Skeletal muscle tissue (tissue), 4 donors: ENCODE data around the gene MEA1. TPM values are rescaled to one million over a fixed set of nuclear protein-coding genes. Genes with fewer than 3 reads are reported as not detected.

ENCODE experiments used
- H3K27ac ChIP-seq: one replicate; pipeline ENCODE4 v1.7.0; 2013; ENCODE audit warnings: mild to moderate bottlenecking, low read depth, low read length, inconsistent platforms
- H3K27me3 ChIP-seq, 3 donors: one replicate each; pipeline ENCODE4 v1.7.0; 2013; ENCODE audit warnings: low read length in 3 of 3; ENCODE audit not compliant: control insufficient read depth in 3 of 3, insufficient read depth in 3 of 3
- H3K36me3 ChIP-seq, 3 donors: one replicate each; pipeline ENCODE4 v1.7.0; 2013; ENCODE audit warnings: low read length in 3 of 3; ENCODE audit not compliant: control insufficient read depth in 3 of 3, insufficient read depth in 3 of 3
- H3K4me1 ChIP-seq, 3 donors: one replicate each; pipeline ENCODE4 v1.7.0; 2013; ENCODE audit warnings: low read length in 3 of 3, mild to moderate bottlenecking in 3 of 3; ENCODE audit not compliant: control insufficient read depth in 3 of 3, insufficient read depth in 3 of 3
- H3K4me3 ChIP-seq, 3 donors: one replicate each; pipeline ENCODE4 v1.7.0; 2013; ENCODE audit warnings: low read length in 3 of 3
- H3K9ac ChIP-seq, 3 donors: one replicate each; pipeline ENCODE4 v1.7.0; 2013; ENCODE audit warnings: low read length in 3 of 3, mild to moderate bottlenecking in 3 of 3, moderate library complexity in 2 of 3, low read depth in 1 of 3
- H3K9me3 ChIP-seq, 3 donors: one replicate each; pipeline ENCODE4 v1.7.0; 2013; ENCODE audit warnings: low read length in 3 of 3; ENCODE audit not compliant: control insufficient read depth in 3 of 3
- total RNA-seq: library from RNA; depleted of rRNA; stranded (reverse); fragments of >200 nt; gene quantifications from one replicate; pipeline ENCODE4 v1.2.3, GENCODE V29; 2014
- donor health status: Osteomylitis.

The MEA1 gene
- total RNA-seq, 1 donor from 2014 or later = 29.7 TPM

- Histone ChIP-seq H3K36me3 (peaks cover 32 to 56% (median 55%) of the 10 kb centered on the region in 3 donors), H3K27ac (no peak overlapping the region), H3K4me3 (no peak overlapping the region), H3K9ac (no peak overlapping the region), H3K27me3 (no peaks in the 10 kb centered on the region), H3K9me3 (no peaks in the 10 kb centered on the region), H3K4me1 (peaks cover 0 to 11% (median 4%) of the 10 kb centered on the region in 3 donors)
Observed at GRCh38 chr6:42968126-42968701, 45.5 kb downstream of the MEA1 start.

DNA sequence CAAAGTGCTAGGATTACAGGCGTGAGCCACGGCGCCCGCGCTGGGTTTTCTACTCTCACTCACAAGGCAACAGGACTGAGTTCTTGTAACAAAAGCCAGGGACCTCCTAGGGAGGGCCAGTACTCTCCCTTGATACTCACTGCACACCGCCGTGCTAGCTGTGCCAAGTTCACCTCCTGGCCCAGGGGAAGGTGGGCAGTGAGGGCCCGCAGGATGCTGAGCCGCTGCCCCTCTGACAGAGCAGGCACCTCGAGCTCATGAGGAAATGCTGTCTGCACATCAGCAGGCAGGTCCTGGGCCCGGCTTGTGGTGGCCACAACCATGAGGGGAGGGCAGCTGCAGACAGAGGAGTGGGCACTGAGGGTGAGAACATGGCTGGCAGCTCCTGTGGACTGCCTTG lies 46.5 kb downstream of the MEA1 start:
- peaks cover 0 to 11% (median 4%) of the 10 kb centered on the region in 3 donors for H3K4me1 ChIP-seq
- H3K9ac ChIP-seq = no peak overlapping the region
- H3K27me3 ChIP-seq = no peaks in the 10 kb centered on the region
- peaks cover 36 to 64% (median 62%) of the 10 kb centered on the region in 3 donors for H3K36me3 ChIP-seq
- no peaks in the 10 kb centered on the region for H3K9me3 ChIP-seq
- H3K4me3 ChIP-seq = no peak overlapping the region
- no peak overlapping the region for H3K27ac ChIP-seq

GRCh38 chr6:42966571-42966970 lies 47.2 kb downstream of the MEA1 start:
- Histone ChIP-seq H3K36me3 (peaks cover 36 to 67% (median 66%) of the 10 kb centered on the region in 3 donors), H3K4me3 (no peak overlapping the region), H3K9me3 (no peaks in the 10 kb centered on the region), H3K9ac (no peak overlapping the region), H3K27ac (no peak overlapping the region), H3K27me3 (no peaks in the 10 kb centered on the region), H3K4me1 (peaks cover 0 to 6% (median 4%) of the 10 kb centered on the region in 3 donors)

DNA sequence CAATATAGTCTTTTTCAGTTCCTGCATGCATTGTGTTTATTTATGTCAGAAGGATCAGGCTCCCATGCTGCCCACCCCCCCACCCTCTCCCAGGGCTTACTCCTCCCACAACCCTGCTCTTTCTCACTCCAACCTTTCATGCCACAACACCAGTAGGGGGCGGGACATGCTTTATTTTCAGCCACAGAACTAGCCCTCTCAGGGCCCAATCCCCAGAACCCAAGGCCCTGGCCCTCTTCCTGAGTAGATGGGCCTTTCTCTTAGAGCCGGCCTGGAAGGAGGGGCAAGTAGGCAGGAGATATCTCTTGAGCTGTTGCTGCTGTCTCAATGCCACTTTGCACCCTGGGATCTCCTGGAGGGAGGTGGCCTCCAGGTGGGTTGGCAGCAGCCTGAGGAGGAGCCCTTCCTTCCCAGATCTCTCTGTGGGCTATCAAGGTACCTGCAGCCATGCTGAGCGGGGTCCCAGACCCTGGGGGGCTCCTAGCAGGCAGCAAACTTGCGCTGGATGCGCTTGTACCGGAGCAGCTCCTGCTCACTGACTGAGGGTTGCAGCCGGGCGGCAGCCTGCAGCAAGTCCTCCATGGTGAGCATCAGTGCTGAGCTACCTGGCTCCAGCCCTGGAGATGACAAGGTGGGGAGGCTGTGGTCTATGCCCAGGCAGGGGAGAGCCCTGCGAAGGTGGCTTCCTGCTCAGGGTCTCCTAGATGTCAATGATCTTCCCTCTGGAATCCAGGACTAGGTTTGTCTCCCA lies 49.7 kb downstream of the MEA1 start:
- Histone ChIP-seq H3K4me1 (peaks cover 14 to 17% (median 15%) of the 10 kb centered on the region in 3 donors), H3K9me3 (no peaks in the 10 kb centered on the region), H3K27ac (no peak overlapping the region), H3K36me3 (peaks cover 32 to 58% (median 57%) of the 10 kb centered on the region in 3 donors), H3K27me3 (no peaks in the 10 kb centered on the region), H3K9ac (no peak overlapping the region), H3K4me3 (no peak overlapping the region)

- Histone ChIP-seq H3K9ac (no peak overlapping the region), H3K9me3 (no peaks in the 10 kb centered on the region), H3K4me3 (no peak overlapping the region), H3K27ac (no peak overlapping the region), H3K27me3 (no peaks in the 10 kb centered on the region), H3K36me3 (peaks cover 29 to 51% (median 49%) of the 10 kb centered on the region in 3 donors), H3K4me1 (peaks cover 14 to 17% (median 15%) of the 10 kb centered on the region in 3 donors)
Observed at GRCh38 chr6:42963179-42963854, 50.4 kb downstream of the MEA1 start.

- Histone ChIP-seq H3K4me1 (peaks cover 14 to 17% (median 15%) of the 10 kb centered on the region in 3 donors), H3K9ac (no peak overlapping the region), H3K27me3 (no peaks in the 10 kb centered on the region), H3K4me3 (no peak overlapping the region), H3K27ac (no peak overlapping the region), H3K9me3 (no peaks in the 10 kb centered on the region), H3K36me3 (peaks cover 29 to 50% (median 48%) of the 10 kb centered on the region in 3 donors)
Observed at GRCh38 chr6:42962502-42963178, 51.1 kb downstream of the MEA1 start.

DNA sequence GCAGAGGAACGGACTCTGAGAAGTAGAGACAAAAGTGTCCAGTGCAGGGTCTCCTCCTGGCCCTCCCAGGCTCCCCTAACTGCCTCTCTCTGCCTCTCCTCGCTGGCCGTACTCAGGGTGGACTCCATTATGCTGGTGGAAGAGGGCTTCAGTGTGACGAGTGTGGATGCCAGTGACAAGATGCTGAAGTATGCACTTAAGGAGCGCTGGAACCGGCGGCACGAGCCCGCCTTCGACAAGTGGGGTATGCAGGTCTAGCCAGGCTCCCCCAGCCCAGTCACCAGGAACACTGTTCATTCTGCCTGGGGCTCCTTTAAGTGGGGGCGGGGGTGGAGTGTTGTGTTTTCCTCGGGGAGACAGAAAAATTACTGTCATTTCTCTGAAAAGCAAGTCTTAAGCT lies 51.6 kb downstream of the MEA1 start:
- Histone ChIP-seq H3K4me1 (peaks cover 14 to 17% (median 15%) of the 10 kb centered on the region in 3 donors), H3K27ac (no peak overlapping the region), H3K36me3 (peaks cover 25 to 45% (median 43%) of the 10 kb centered on the region in 3 donors), H3K27me3 (no peaks in the 10 kb centered on the region), H3K4me3 (no peak overlapping the region), H3K9ac (no peak overlapping the region), H3K9me3 (no peaks in the 10 kb centered on the region)

Other genes starting within 250 kb of the MEA1 start
- gene BICRAL, start 231.9 kb downstream of the MEA1 start, total RNA-seq = 10.4 TPM
- gene RPL7L1, start 134.3 kb downstream of the MEA1 start, total RNA-seq = 71.5 TPM
- gene PTCRA, start 97.9 kb downstream of the MEA1 start, total RNA-seq = 1.0 TPM
- gene CNPY3, start 84.5 kb downstream of the MEA1 start, total RNA-seq = 9.4 TPM
- not detected for gene GNMT, start 53.2 kb downstream of the MEA1 start, total RNA-seq
- gene PEX6, start 34.8 kb downstream of the MEA1 start, total RNA-seq = 32.4 TPM
- gene PPP2R5D, start 29.4 kb downstream of the MEA1 start, total RNA-seq = 31.3 TPM
- gene KLHDC3, start 303 bp upstream of the MEA1 start, total RNA-seq = 267 TPM
- 40.7 TPM for gene RRP36, start 7.7 kb upstream of the MEA1 start, total RNA-seq
- gene CUL7, start 39.9 kb upstream of the MEA1 start, total RNA-seq = 27.1 TPM
- gene MRPL2, start 45.5 kb upstream of the MEA1 start, total RNA-seq = 16.2 TPM
- 21.4 TPM for gene KLC4, start 45.7 kb upstream of the MEA1 start, total RNA-seq
- 50.1 TPM for gene PTK7, start 62.4 kb upstream of the MEA1 start, total RNA-seq
- gene SRF, start 157.3 kb upstream of the MEA1 start, total RNA-seq = 21.4 TPM
- 11.0 TPM for gene CUL9, start 168.2 kb upstream of the MEA1 start, total RNA-seq
- gene DNPH1, start 215.5 kb upstream of the MEA1 start, total RNA-seq = 31.3 TPM
- not detected for gene TTBK1, start 229.5 kb upstream of the MEA1 start, total RNA-seq